H9 (cell line): Measurements from ENCODE around the gene ASTN2. TPM values are rescaled to one million over a fixed set of nuclear protein-coding genes. Genes with fewer than 3 reads are reported as not detected.
A peak's percentile ranks its signal among the peaks of the same experiment; 100 is the strongest.

Experiments
- DNase-seq: peaks from one replicate; pipeline ENCODE4 v3.0.0-alpha.2; 2017
- H2AFZ ChIP-seq: one replicate; pipeline ENCODE4 v1.6.1; 2013; ENCODE audit warnings: mild to moderate bottlenecking, low read length, control low read depth, moderate library complexity
- H2AK5ac ChIP-seq: 2 replicates; pipeline ENCODE4 v1.6.1; 2013; ENCODE audit warnings: low read length, control low read depth, mixed read lengths; ENCODE audit not compliant: insufficient read length
- H2BK120ac ChIP-seq: one replicate; pipeline ENCODE4 v1.6.1; 2013; ENCODE audit warnings: low read depth, mild to moderate bottlenecking, low read length, control low read depth, inconsistent platforms; ENCODE audit not compliant: poor library complexity, severe bottlenecking
- H2BK12ac ChIP-seq: 2 replicates; pipeline ENCODE4 v1.6.1; 2013; ENCODE audit warnings: low read length, control low read depth, mixed read lengths, low read depth; ENCODE audit not compliant: insufficient read length
- H2BK15ac ChIP-seq: 2 replicates; pipeline ENCODE4 v1.6.1; 2013; ENCODE audit warnings: low read depth, low read length, control low read depth
- H2BK20ac ChIP-seq: one replicate; pipeline ENCODE4 v1.6.1; 2013; ENCODE audit warnings: low read depth, mild to moderate bottlenecking, low read length, control low read depth, inconsistent platforms; ENCODE audit not compliant: poor library complexity, severe bottlenecking
- H2BK5ac ChIP-seq: 2 replicates; pipeline ENCODE4 v1.6.1; 2013; ENCODE audit warnings: low read length, control low read depth, mixed read lengths; ENCODE audit not compliant: insufficient read length
- H3K14ac ChIP-seq: 2 replicates; pipeline ENCODE4 v1.6.1; 2013; ENCODE audit warnings: low read length, control low read depth; ENCODE audit not compliant: insufficient read depth
- H3K18ac ChIP-seq: 2 replicates; pipeline ENCODE4 v1.6.1; 2013; ENCODE audit warnings: low read depth, mild to moderate bottlenecking, mixed read lengths, low read length, control low read depth; ENCODE audit not compliant: insufficient read length
- H3K23ac ChIP-seq: 2 replicates; pipeline ENCODE4 v1.6.1; 2013; ENCODE audit warnings: low read length, control low read depth, mixed read lengths, low read depth; ENCODE audit not compliant: insufficient read length
- H3K23me2 ChIP-seq: 2 replicates; pipeline ENCODE4 v1.6.1; 2013; ENCODE audit warnings: low read depth, mild to moderate bottlenecking, mixed read lengths, low read length, control low read depth; ENCODE audit not compliant: insufficient read length, poor library complexity, severe bottlenecking
- H3K27ac ChIP-seq: 2 replicates; pipeline ENCODE4 v1.5.1; 2013; ENCODE audit warnings: low read length, control low read depth, mixed read lengths, low read depth; ENCODE audit not compliant: insufficient read length
- H3K27me3 ChIP-seq: 2 replicates; pipeline ENCODE4 v1.6.1; 2013; ENCODE audit warnings: low read length, control low read depth, inconsistent platforms; ENCODE audit not compliant: insufficient read depth
- H3K4ac ChIP-seq: 2 replicates; pipeline ENCODE4 v1.6.1; 2013; ENCODE audit warnings: low read depth, mild to moderate bottlenecking, control low read depth, inconsistent platforms, low read length, moderate library complexity
- H3K4me1 ChIP-seq: 2 replicates; pipeline ENCODE4 v1.6.1; 2013; ENCODE audit warnings: low read length, control low read depth, inconsistent platforms; ENCODE audit not compliant: insufficient read depth
- H3K4me2 ChIP-seq: 2 replicates; pipeline ENCODE4 v1.6.1; 2013; ENCODE audit warnings: low read length, control low read depth, mixed read lengths; ENCODE audit not compliant: insufficient read length, insufficient read depth
- H3K56ac ChIP-seq: 2 replicates; pipeline ENCODE4 v1.6.1; 2013; ENCODE audit warnings: low read depth, mild to moderate bottlenecking, mixed read lengths, low read length, control low read depth; ENCODE audit not compliant: insufficient read length
- H3K79me1 ChIP-seq: 2 replicates; pipeline ENCODE4 v1.6.1; 2013; ENCODE audit warnings: low read depth, mild to moderate bottlenecking, moderate library complexity, low read length, control low read depth, inconsistent platforms; ENCODE audit not compliant: insufficient read depth, poor library complexity, severe bottlenecking
- H3K79me2 ChIP-seq: 2 replicates; pipeline ENCODE4 v1.6.1; 2013; ENCODE audit warnings: low read length, control low read depth, inconsistent platforms; ENCODE audit not compliant: insufficient read depth
- H3K9ac ChIP-seq: 2 replicates; pipeline ENCODE4 v1.6.1; 2013; ENCODE audit warnings: low read length, control low read depth, mixed read lengths; ENCODE audit not compliant: insufficient read length; ENCODE audit errors: extremely low read depth
- H3K9me3 ChIP-seq: one replicate; pipeline ENCODE4 v1.6.1; 2013; ENCODE audit warnings: low read depth, low read length, inconsistent platforms; ENCODE audit not compliant: control insufficient read depth
- H3T11ph ChIP-seq: one replicate; pipeline ENCODE4 v1.6.1; 2013; ENCODE audit warnings: mild to moderate bottlenecking, low read length, control low read depth, inconsistent platforms
- H4K20me1 ChIP-seq: one replicate; pipeline ENCODE4 v1.6.1; 2013; ENCODE audit not compliant: control insufficient read depth, insufficient read length, insufficient read depth
- H4K5ac ChIP-seq: 2 replicates; pipeline ENCODE4 v1.6.1; 2013; ENCODE audit warnings: low read depth, mild to moderate bottlenecking, mixed read lengths, low read length, control low read depth; ENCODE audit not compliant: insufficient read length
- H4K8ac ChIP-seq: replicated peaks from 2 replicates; pipeline ENCODE4 v1.6.1; 2013; ENCODE audit warnings: low read length, control low read depth, mixed read lengths, low read depth; ENCODE audit not compliant: insufficient read length
- H4K91ac ChIP-seq: 2 replicates; pipeline ENCODE4 v1.6.1; 2013; ENCODE audit warnings: low read depth, mild to moderate bottlenecking, moderate library complexity, mixed read lengths, low read length, control low read depth; ENCODE audit not compliant: insufficient read length
- H3K27ac Mint-ChIP-seq, 3 experiments: 2 replicates in 2 of 3; 3 replicates in 1 of 3; pipeline ENCODE4 v1.8.0; 2020 to 2021; ENCODE audit warnings: mixed read lengths in 3 of 3, mild to moderate bottlenecking in 1 of 3, moderate library complexity in 1 of 3
- H3K27me3 Mint-ChIP-seq: 2 replicates; pipeline ENCODE4 v1.8.0; 2021; ENCODE audit warnings: low read depth, mild to moderate bottlenecking, moderate library complexity, mixed read lengths
- H3K36me3 Mint-ChIP-seq, 3 experiments: 2 replicates in 2 of 3; 3 replicates in 1 of 3; pipeline ENCODE4 v1.8.0; 2020 to 2021; ENCODE audit warnings: low read depth in 3 of 3, mixed read lengths in 3 of 3; ENCODE audit not compliant: insufficient read depth in 1 of 3
- H3K4me1 Mint-ChIP-seq, 2 experiments: 2 replicates each; pipeline ENCODE4 v1.8.0; 2020; ENCODE audit warnings: mixed read lengths in 2 of 2
- H3K4me3 Mint-ChIP-seq, 2 experiments: 2 replicates in 1 of 2; 3 replicates in 1 of 2; pipeline ENCODE4 v1.8.0; 2020 to 2021; ENCODE audit warnings: mild to moderate bottlenecking in 2 of 2, mixed read lengths in 2 of 2, moderate library complexity in 1 of 2
- H3K9me3 Mint-ChIP-seq, 2 experiments: 2 replicates in 1 of 2; 3 replicates in 1 of 2; pipeline ENCODE4 v1.8.0; 2020; ENCODE audit warnings: mild to moderate bottlenecking in 2 of 2, mixed read lengths in 2 of 2, moderate library complexity in 1 of 2
- WGBS: extraction: QIAGEN DNeasy Blood & Tissue Kit; methylation state at CpG from one replicate; pipeline ENCODE4 v1.1.7; 2013; ENCODE audit warnings: missing lambda C conversion rate, low lambda C conversion rate, mixed read lengths; ENCODE audit not compliant: insufficient read length; ENCODE audit errors: extremely low coverage; 5-methylcytosine and 5-hydroxymethylcytosine counted together
- total RNA-seq: library from RNA; stranded (reverse); gene quantifications from 2 replicates; pipeline ENCODE4 v1.2.1, GENCODE V29; 2021
- TF ChIP-seq, protein P1 (sequence below): fragments of 200-600 bp; sonication (generic); conservative IDR thresholded peaks from 3 replicates; pipeline ENCODE4 v1.8.0; 2021; ENCODE audit warnings: antibody characterized with exemption, mild to moderate bottlenecking

ASTN2 gene
- total RNA-seq, 1 experiment from 2014 or later, result 9.7 TPM

DNA sequence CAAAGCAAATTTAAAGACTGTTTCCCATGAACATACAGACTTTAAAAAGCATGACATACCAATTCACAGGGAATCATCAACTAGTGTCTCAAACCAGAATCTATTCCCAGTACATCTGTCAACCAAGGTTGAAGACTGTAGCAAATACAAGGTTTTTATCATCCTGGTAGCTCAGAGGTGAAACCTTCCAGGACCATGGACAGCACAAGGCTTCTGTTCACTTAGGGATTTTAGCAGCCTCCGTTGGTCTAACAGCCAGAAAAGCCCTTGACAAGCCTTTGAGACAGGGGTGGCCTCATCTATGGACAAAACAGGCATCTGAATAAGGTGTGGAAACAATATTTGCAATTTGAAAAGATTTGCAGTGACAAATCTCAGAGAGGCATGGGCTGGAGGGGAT is 608.8 kb downstream of the ASTN2 start:
- Mint-ChIP-seq H3K36me3 (no peaks in the 10 kb centered on the region), H3K9me3 (no peaks in the 10 kb centered on the region), H3K27me3 (no peaks in the 10 kb centered on the region), H3K27ac (no peak overlapping the region), H3K4me1 (peaks cover under 1 to 4% of the 10 kb centered on the region in 2 experiments), H3K4me3 (no peak overlapping the region)
- TF ChIP-seq, protein P1, sequence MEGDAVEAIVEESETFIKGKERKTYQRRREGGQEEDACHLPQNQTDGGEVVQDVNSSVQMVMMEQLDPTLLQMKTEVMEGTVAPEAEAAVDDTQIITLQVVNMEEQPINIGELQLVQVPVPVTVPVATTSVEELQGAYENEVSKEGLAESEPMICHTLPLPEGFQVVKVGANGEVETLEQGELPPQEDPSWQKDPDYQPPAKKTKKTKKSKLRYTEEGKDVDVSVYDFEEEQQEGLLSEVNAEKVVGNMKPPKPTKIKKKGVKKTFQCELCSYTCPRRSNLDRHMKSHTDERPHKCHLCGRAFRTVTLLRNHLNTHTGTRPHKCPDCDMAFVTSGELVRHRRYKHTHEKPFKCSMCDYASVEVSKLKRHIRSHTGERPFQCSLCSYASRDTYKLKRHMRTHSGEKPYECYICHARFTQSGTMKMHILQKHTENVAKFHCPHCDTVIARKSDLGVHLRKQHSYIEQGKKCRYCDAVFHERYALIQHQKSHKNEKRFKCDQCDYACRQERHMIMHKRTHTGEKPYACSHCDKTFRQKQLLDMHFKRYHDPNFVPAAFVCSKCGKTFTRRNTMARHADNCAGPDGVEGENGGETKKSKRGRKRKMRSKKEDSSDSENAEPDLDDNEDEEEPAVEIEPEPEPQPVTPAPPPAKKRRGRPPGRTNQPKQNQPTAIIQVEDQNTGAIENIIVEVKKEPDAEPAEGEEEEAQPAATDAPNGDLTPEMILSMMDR, result no peak
- Histone ChIP-seq H3T11ph (no peak overlapping the region), H3K14ac (no peak overlapping the region), H3K27ac (no peak overlapping the region), H4K20me1 (peaks cover 4% of the 10 kb centered on the region), H3K4me1 (peaks cover 3% of the 10 kb centered on the region; the same call in 1 of the 2 replicates), H4K91ac (no peak overlapping the region), H4K8ac (no peak overlapping the region), H3K27me3 (no peaks in the 10 kb centered on the region), H2BK120ac (no peak overlapping the region), H3K56ac (no peak overlapping the region), H4K5ac (no peak overlapping the region), H3K4ac (no peak overlapping the region), H2BK5ac (no peak overlapping the region), H2AFZ (no peak overlapping the region), H3K4me2 (no peak overlapping the region), H3K79me1 (no peaks in the 10 kb centered on the region), H2AK5ac (no peak overlapping the region), H3K23me2 (no peaks in the 10 kb centered on the region), H3K23ac (no peak overlapping the region), H2BK20ac (no peak overlapping the region), H2BK12ac (no peak overlapping the region), H3K79me2 (no peaks in the 10 kb centered on the region), H3K9ac (no peak overlapping the region), H3K9me3 (no peaks in the 10 kb centered on the region), H3K18ac (no peak overlapping the region), H2BK15ac (no peak overlapping the region)
- WGBS, result no CpG with 5 or more reads among the region's 1 CpG
- DNase-seq, result peak; percentile 33
